Right renal cortex interstitium (tissue), 3 donors: ENCODE results near the gene CISH. TPM values are rescaled to one million over a fixed set of nuclear protein-coding genes. Genes with fewer than 3 reads are reported as not detected.

Experiments
- DNase-seq, 3 donors: peaks; one replicate each; pipeline ENCODE4 v3.0.0-alpha.2; 2013; ENCODE audit warnings: low read depth in 3 of 3, low spot score in 2 of 3
- polyA plus RNA-seq, 3 donors: library from polyadenylated mRNA; unstranded; fragments of 120-200 nt; gene quantifications; one replicate each; pipeline ENCODE4 v1.2.1, GENCODE V29; 2013; ENCODE audit not compliant: insufficient read length in 3 of 3

The CISH gene
- polyA plus RNA-seq, 3 donors, result 27.9 to 33.9 (median 31.8) TPM

- no peak for DNase-seq
These were observed 3.6 kb upstream of the CISH start for GRCh38 chr3:50615190-50615589.

DNA sequence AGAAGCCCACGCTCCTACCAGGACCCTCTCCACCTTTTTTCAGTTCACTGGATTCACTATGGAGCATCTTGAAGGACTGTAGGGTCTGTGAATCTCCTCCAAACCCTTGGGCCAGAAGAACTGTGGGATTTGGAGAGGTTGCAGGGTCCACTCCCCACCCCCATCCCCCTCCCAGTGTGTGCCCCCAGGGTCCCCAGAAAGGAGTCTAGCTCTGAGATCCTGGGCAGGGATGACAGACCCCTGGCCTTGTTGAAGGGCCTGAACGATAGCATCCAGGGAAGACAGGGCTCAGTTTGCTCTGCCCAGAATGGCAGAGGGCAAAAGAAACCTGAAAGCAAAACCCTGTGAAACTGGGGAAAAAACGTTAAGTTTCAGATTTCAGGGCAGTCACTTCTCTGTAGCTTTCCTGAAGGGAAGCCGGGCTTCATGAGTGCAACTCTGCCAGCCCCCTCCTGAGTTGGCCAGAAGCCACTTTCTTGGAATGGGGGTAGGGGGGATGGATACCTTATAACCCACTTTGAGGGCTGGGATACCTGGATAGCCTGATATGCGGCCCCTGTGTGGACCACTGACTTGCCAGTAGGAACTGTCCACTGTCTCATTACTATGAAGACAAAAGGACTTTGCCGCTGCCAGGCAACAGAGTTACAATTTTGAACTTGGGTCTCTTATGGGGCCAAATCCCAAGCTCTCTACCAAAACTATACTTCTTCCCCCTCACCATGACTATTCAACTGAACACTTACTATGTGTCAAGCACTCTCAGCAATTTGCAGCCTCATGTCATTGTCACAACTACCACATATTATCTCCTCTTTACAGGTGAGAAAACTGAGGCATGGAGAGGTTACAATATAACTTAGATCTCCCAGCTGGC is 1.6 kb upstream of the CISH start:
- DNase-seq, result no peak

GRCh38 chr3:50612234-50612882 is 784 bp upstream of the CISH start:
- DNase-seq, result no peak

- DNase-seq, result no peak
These were observed 546 bp downstream of the CISH start for GRCh38 chr3:50610992-50611463.

GRCh38 chr3:50610181-50610971 is 1.2 kb downstream of the CISH start:
- no peak for DNase-seq

DNA sequence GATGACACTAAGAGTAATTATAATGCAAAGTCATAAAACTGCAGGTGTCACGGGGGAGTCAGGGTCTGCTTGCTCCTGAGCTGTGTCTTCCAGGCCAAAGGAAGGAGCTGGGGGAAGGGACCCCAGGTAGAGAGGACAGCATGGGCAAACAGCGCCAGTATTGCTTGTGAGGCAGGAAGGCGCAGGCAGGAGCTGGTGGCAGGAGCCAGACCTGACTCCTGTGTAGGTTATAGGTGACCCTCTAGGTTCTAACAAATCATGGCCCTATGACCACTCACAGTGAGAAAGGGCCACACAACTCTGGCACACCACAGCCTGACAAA is 1.9 kb downstream of the CISH start:
- DNase-seq, result no peak

GRCh38 chr3:50609071-50609762 is 2.4 kb downstream of the CISH start:
- DNase-seq, result no peak

DNA sequence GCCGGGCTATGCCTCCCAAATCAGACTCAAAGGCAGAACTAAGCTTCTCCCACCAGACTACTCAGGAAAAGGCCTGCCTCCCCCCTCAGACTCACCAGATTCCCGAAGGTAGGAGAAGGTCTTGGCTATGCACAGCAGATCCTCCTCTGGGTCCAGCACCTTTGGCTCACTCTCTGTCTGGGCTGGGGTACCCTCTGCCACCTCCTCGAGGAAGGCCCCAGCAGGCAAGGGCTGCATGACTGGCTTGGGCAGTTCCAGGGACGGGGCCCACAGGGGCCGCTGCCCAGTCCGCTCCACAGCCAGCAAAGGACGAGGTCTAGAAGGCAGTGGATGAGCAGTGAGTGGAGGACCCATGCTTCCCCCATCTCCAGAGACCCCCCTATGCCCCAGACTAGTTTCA is 3.3 kb downstream of the CISH start:
- DNase-seq, result no peak

DNA sequence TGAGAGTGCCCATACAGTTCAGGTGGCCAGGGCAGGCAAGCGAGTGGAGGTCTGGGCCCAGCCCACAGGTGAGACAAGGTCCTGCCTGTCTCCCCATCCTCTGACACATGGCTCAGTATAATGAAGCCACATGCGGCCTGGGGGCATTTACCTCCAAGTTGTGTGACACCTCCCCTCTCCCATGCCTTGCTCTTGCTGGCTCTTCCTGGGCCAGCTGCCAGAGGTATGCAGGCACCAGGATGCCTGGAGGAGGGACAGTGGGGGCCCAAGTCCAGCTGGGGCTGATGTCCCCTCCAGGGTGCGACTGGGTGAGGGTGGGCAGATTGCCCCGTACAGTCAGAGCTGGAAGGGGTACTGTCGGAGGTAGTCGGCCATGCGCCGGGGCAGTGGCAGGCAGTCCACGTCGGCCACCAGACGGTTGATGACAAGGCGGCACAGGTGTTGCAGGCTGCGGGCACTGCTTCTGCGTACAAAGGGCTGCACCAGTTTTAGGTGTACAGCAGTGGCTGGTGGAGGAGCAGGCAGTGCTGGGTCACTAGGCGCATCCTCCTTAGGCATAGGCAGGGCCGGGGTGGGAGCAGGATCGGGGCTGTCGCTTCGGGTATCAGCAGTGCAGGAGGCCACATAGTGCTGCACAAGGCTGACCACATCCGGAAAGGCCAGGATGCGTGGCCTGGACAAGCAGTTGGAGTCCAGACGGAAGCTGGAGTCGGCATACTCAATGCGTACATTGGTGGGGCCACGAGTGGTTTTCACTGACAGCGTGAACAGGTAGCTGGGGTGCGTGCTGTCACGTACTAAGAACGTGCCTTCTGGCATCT is 4.1 kb downstream of the CISH start:
- DNase-seq, result no peak

DNA sequence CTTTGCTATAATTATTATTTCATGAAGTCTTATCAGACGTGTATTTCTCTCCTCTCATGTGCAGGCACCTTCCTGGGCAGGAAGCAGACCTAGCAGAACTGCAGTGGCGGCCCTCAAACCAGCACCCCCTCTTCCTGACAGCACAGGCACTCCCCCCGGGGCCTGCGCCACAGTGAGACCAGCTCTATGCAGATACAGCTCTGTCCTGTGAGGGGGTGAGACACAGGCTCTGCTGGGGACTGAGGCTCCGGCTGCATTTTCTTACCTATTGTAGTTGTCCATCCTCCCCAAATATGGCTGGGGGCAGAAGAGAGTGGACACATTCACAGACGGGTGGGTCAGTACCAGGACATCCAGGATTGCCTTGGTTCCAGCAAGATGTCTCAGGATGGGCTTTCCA is 5.0 kb downstream of the CISH start:
- DNase-seq, result no peak

DNA sequence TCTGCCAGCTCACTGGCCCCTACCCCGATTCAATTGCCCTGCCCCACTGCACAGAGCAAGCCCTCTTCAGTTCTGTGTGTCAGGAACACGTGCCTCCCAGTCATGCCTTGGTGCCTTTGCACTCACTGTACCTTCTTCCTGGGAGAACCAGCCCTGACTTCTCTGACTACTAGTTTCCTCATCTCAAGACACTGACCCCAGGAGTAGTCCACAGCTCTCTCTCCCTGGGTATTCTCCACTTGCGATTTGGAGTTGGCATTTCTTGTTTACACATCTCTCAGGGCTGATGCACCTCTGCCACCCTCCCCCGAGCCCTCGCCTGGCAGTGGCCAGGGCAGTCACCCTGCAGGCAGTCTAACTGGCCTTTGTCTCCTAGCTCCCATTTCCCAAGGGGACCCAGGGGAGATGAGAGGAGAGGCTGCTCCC is 5.7 kb downstream of the CISH start:
- DNase-seq, result no peak

- no peak for DNase-seq
These were observed 6.7 kb downstream of the CISH start for GRCh38 chr3:50604628-50605588.

- no peak for DNase-seq
These were observed 7.4 kb downstream of the CISH start for GRCh38 chr3:50604110-50604621.

DNA sequence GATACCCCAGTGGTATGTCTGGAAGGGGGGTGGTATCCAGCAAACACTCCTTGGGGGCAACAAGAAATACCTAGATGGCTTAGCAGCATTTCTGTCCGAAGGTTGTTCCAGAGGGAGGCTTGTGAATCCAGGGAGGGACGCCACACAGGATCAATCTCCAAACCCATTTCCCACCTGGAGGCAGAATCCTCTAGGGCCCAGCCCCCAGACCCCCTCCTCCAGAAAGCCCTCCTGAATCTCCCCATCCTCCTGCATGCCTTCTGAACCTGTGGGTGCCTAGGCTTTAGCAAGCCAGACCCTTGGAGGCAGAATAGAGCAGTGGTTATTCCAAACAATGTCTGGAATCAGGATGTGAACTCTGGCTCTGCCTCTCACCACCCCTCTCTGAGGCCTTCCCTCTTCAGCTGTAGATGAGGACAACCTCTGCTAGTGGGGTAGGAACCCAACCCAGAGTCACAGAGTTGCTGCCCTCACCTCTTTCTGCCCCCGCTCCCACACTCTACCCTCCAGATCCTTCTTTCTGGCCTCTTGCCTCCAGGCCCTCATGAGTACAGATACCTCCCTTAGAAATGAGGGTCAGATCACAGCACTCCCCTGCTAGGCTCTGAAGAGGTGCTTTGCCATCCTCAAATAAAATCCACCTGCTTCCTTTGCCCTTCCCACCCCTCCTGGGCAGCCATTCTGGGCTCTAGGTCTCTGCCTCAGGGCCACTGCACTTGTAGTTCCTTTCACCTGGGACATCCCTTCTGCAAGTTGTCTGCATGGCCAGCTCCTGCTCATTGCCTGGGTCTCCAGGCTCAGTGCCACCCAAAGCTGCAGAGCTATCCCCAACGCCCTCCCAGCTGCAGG is 8.1 kb downstream of the CISH start:
- DNase-seq, result no peak

- DNase-seq, result no peak
These were observed 8.9 kb downstream of the CISH start for GRCh38 chr3:50602595-50603191.

DNA sequence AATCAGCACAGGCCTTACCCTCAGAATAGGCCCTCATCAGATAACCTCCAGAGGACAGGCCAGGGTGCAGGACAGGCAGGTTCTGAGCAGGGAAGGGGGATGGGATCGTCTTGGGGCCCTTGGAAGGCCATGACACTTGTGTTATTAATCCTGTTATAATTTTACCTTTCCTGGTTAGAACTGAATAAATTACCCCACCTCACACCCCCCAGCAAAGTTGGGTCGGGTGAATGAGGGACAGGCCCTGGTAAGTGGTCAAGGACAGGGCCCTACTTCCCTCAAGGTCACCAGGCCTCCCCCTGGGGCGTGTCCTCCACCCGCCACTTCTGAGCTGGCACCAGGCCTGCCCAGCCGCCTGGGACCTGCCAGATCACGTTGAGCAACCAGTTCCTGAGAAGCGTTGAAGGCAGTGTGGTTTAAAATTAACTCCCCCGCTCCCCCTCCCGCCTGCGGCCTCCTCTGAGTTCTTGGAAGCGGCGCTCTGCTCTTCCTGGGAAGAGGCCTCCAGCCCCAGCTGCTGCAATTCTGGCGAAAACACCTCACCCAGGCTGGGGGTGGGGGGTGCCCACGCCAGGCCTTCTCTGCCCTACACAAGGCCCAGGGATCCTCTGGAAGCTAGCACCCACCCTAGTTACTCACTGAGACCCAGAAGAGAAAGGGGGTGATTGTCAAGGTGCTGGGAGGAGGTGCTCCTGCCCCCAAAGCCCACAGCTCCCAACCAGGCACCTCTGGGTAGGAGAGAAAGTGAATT is 10.6 kb downstream of the CISH start:
- peak in 2 of 3 donors; percentile 75 to 88 for DNase-seq
